ENCODE measurements around the gene STRA6.

DNA sequence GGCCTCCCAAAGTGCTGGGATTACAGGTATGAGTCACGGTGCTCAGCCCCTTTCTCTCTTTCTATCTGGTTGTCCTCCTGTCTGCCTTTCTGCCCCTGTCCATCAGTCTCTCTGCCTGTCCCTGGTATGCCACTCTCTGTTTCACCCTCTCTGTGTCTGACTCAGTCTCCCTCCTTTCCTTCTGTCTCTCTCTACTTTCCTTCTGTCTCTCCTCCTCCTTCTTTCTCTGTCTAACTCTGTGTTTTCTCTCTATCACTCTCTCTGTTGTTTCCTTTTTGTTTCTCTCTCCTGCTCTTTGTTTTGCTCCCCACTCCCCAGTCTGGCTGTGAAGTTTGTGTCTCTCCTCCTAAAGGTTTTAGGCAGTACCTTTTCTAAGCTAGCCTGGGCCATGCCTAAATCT, 9.1 kb upstream of the STRA6 start:
- TF ChIP-seq EZH2phosphoT487 (IDR thresholded peaks at IDR 0.05; ENCODE audit: borderline replicate concordance) = no peak
- TF ChIP-seq ELF1 (IDR thresholded peaks at IDR 0.05; ENCODE audit: borderline replicate concordance, low read depth) = no peak
- no peak for TF ChIP-seq CTCF (IDR thresholded peaks at IDR 0.05 in 2 of 3, conservative IDR thresholded peaks at IDR 0.05 in 1 of 3; ENCODE audit: borderline replicate concordance in 1 of 3, insufficient read depth in 1 of 3, low read depth in 2 of 3, low read length in 2 of 3)

Data from HCT116 (cell line).